ENCODE data around the gene MFSD2B.
A peak's percentile ranks its signal among the peaks of the same experiment; 100 is the strongest.

MFSD2B gene

DNA sequence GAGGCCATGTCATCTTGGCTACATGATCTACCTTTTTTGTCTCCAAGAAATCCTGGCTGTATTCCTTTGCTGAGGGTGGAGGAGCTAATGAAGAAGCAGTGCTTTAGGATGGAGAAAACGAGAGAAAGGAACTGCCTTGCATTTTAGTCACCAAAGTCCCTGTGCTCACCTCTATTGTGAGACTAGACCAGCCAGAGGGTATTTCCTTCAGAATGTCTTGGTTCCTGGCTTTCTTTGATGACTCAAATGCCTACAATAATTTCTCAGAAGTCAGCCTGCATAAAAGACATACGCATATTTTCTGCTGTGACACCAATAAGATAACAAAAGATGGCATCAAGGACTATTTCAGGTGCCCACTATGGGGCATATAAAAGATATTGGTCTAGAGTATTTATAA, 55.5 kb downstream of the MFSD2B start:
- Histone ChIP-seq H3K9me3 (ENCODE audit: insufficient read depth, low read depth, low read length) (no peaks in the 10 kb centered on the region), H3K9me2 (replicated peaks; ENCODE audit: low read depth, low read length) (no peaks in the 10 kb centered on the region), H3K27me3 (ENCODE audit: insufficient read depth, low read length, poor library complexity, severe bottlenecking) (no peaks in the 10 kb centered on the region), H3F3A (ENCODE audit: low read depth) (no peaks in the 10 kb centered on the region), H3K4me1 (ENCODE audit: insufficient read depth, low read length, poor library complexity, severe bottlenecking) (peaks cover 8% of the 10 kb centered on the region), H2AFZ (ENCODE audit: low read length) (no peak overlapping the region), H3K79me2 (ENCODE audit: insufficient read depth, low read length) (peaks cover 7% of the 10 kb centered on the region; the same call in 1 of the 2 replicates), H3K9ac (ENCODE audit: low read depth, low read length, poor library complexity, severe bottlenecking) (no peak overlapping the region), H3K4me3 (ENCODE audit: low read length, poor library complexity, severe bottlenecking) (no peak overlapping the region), H4K20me1 (ENCODE audit: insufficient read depth, low read length, poor library complexity, severe bottlenecking) (no peaks in the 10 kb centered on the region), H3K4me2 (ENCODE audit: low read depth, low read length, poor library complexity, severe bottlenecking) (no peak overlapping the region), H3K36me3 (ENCODE audit: insufficient read depth, low read length) (peaks cover 28% of the 10 kb centered on the region; the same call in 1 of the 2 replicates)
- no peak for TF ChIP-seq EZH2phosphoT487 (IDR thresholded peaks at IDR 0.05; ENCODE audit: borderline replicate concordance)
- TF ChIP-seq, protein P1, sequence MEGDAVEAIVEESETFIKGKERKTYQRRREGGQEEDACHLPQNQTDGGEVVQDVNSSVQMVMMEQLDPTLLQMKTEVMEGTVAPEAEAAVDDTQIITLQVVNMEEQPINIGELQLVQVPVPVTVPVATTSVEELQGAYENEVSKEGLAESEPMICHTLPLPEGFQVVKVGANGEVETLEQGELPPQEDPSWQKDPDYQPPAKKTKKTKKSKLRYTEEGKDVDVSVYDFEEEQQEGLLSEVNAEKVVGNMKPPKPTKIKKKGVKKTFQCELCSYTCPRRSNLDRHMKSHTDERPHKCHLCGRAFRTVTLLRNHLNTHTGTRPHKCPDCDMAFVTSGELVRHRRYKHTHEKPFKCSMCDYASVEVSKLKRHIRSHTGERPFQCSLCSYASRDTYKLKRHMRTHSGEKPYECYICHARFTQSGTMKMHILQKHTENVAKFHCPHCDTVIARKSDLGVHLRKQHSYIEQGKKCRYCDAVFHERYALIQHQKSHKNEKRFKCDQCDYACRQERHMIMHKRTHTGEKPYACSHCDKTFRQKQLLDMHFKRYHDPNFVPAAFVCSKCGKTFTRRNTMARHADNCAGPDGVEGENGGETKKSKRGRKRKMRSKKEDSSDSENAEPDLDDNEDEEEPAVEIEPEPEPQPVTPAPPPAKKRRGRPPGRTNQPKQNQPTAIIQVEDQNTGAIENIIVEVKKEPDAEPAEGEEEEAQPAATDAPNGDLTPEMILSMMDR (conservative IDR thresholded peaks at IDR 0.05; ENCODE audit: low read length), result no peak

DNA sequence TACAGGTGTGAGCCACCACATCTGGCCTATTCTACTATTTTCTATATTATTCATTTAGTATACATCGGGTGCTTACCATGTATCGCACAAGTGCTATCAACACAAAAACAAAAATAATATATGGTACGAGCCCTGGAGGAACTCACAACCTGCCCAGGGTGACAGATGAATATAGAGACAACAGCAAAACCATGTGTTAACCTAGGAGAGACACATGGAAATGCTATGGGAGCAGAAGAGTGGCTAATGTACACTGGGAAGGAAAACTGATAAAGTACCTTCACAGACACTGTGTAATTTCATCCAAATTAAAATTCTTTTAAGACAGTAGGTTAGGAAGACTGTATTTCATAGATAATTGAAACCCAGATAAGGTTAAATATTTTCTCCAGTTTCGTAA, 62.4 kb downstream of the MFSD2B start:
- Histone ChIP-seq H3K4me2 (ENCODE audit: low read depth, low read length, poor library complexity, severe bottlenecking) (peak overlapping the region; percentile 83), H3F3A (ENCODE audit: low read depth) (no peaks in the 10 kb centered on the region), H3K4me3 (ENCODE audit: low read length, poor library complexity, severe bottlenecking) (peak overlapping the region; percentile 4), H3K4me1 (ENCODE audit: insufficient read depth, low read length, poor library complexity, severe bottlenecking) (peaks cover 40% of the 10 kb centered on the region), H3K9me2 (replicated peaks; ENCODE audit: low read depth, low read length) (no peaks in the 10 kb centered on the region), H2AFZ (ENCODE audit: low read length) (no peak overlapping the region), H3K9ac (ENCODE audit: low read depth, low read length, poor library complexity, severe bottlenecking) (no peak overlapping the region), H3K36me3 (ENCODE audit: insufficient read depth, low read length) (peaks cover 12% of the 10 kb centered on the region; the same call in 1 of the 2 replicates), H3K79me2 (ENCODE audit: insufficient read depth, low read length) (peaks cover 61% of the 10 kb centered on the region), H3K9me3 (ENCODE audit: insufficient read depth, low read depth, low read length) (no peaks in the 10 kb centered on the region), H3K27me3 (ENCODE audit: insufficient read depth, low read length, poor library complexity, severe bottlenecking) (no peaks in the 10 kb centered on the region), H4K20me1 (ENCODE audit: insufficient read depth, low read length, poor library complexity, severe bottlenecking) (peaks cover 22% of the 10 kb centered on the region)
- TF ChIP-seq EZH2phosphoT487 (IDR thresholded peaks at IDR 0.05; ENCODE audit: borderline replicate concordance), result no peak
- TF ChIP-seq, protein P1 (conservative IDR thresholded peaks at IDR 0.05; ENCODE audit: low read length), result no peak

DNA sequence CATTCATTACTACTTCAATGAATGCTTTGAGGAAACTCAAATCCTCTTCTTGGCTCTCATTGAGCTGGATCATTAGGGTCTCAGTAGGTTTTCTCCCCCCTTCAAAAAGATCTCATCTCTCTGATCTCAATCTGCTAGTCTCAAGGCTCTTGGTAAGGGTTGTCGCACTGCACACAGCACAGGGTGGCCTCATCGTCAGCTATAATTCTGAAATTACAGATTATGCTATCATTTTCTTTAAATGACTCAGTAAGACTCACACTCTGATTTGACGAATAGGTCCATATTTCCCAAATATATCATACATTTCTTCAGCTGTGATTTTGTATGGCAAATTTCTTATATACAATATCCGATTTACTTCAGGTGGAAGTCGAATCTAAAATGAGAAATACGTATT, 63.9 kb downstream of the MFSD2B start:
- H3K4me1 ChIP-seq (ENCODE audit: insufficient read depth, low read length, poor library complexity, severe bottlenecking), result peaks cover 49% of the 10 kb centered on the region
- H4K20me1 ChIP-seq (ENCODE audit: insufficient read depth, low read length, poor library complexity, severe bottlenecking), result peaks cover 22% of the 10 kb centered on the region
- H3K36me3 ChIP-seq (ENCODE audit: insufficient read depth, low read length), result no peaks in the 10 kb centered on the region; the same call in 1 of the 2 replicates
- H3K4me2 ChIP-seq (ENCODE audit: low read depth, low read length, poor library complexity, severe bottlenecking), result peak overlapping the region; percentile 83
- H3K9me3 ChIP-seq (ENCODE audit: insufficient read depth, low read depth, low read length), result no peaks in the 10 kb centered on the region
- peak overlapping the region; percentile 15 for H3K4me3 ChIP-seq (ENCODE audit: low read length, poor library complexity, severe bottlenecking)
- H2AFZ ChIP-seq (ENCODE audit: low read length), result no peak overlapping the region
- peak overlapping the region; percentile 21 for H3K9ac ChIP-seq (ENCODE audit: low read depth, low read length, poor library complexity, severe bottlenecking)
- no peaks in the 10 kb centered on the region for H3K9me2 ChIP-seq (replicated peaks; ENCODE audit: low read depth, low read length)
- peaks cover 61% of the 10 kb centered on the region for H3K79me2 ChIP-seq (ENCODE audit: insufficient read depth, low read length)
- no peaks in the 10 kb centered on the region; the same call in 1 of the 2 replicates for H3F3A ChIP-seq (ENCODE audit: low read depth)
- no peaks in the 10 kb centered on the region for H3K27me3 ChIP-seq (ENCODE audit: insufficient read depth, low read length, poor library complexity, severe bottlenecking)
- TF ChIP-seq EZH2phosphoT487 (IDR thresholded peaks at IDR 0.05; ENCODE audit: borderline replicate concordance), result no peak
- TF ChIP-seq, protein P1 (conservative IDR thresholded peaks at IDR 0.05; ENCODE audit: low read length), result no peak
